Ovary (tissue), 3 donors: Measurements from ENCODE around the gene BDNF.

Source experiments
- CTCF ChIP-seq, 3 donors: fragments of 450-650 bp in 2 of 3; fragments of 200-600 bp in 1 of 3; IDR thresholded peaks; one replicate each; pipeline versions ENCODE4 v1.5.1 to v1.8.0; 2016 to 2022; ENCODE audit warnings: antibody characterized with exemption in 3 of 3, mild to moderate bottlenecking in 1 of 3
- POLR2A ChIP-seq: fragments of 450-650 bp; IDR thresholded peaks from one replicate; pipeline ENCODE4 v1.6.1; 2017; ENCODE audit warnings: antibody characterized with exemption, mild to moderate bottlenecking, moderate library complexity
- donor health status: DM: no; HTN: no; CAD: no.

- TF ChIP-seq CTCF (IDR thresholded peaks at IDR 0.05) (no peak), POLR2A (no peak)
These were observed 81.9 kb downstream of the BDNF start for GRCh38 chr11:27618281-27618915.
